ENCODE results near the gene PAK5. TPM values are rescaled to one million over a fixed set of nuclear protein-coding genes. Genes with fewer than 3 reads are reported as not detected.

The PAK5 gene
- polyA plus RNA-seq, 2 of the 4 experiments (the other 2 are of a cell fraction): 0.01 TPM; not detected in 1

GRCh38 chr20:9759392-9759791, 79.5 kb downstream of the PAK5 start:
- no peak overlapping the region for H3K4me2 ChIP-seq
- ChIA-PET CTCF (no interaction called here), POLR2A (no interaction called here)
- TF ChIP-seq USF2 (IDR thresholded peaks at IDR 0.05) (no peak), FOXS1 (CRISPR knock-in tag; IDR thresholded peaks at IDR 0.05) (no peak), ZFP36 (IDR thresholded peaks at IDR 0.05; ENCODE audit: borderline replicate concordance, partially characterized antibody) (no peak), CBX8 (IDR thresholded peaks at IDR 0.05) (no peak), JUNB (IDR thresholded peaks at IDR 0.05) (no peak), RARB (CRISPR knock-in tag; IDR thresholded peaks at IDR 0.05) (no peak), CBX2 (IDR thresholded peaks at IDR 0.05; ENCODE audit: borderline replicate concordance, low read depth) (no peak), ESRRA (IDR thresholded peaks at IDR 0.05; ENCODE audit: borderline replicate concordance, low read length) (no peak), NFE2L2 (conservative IDR thresholded peaks at IDR 0.05; ENCODE audit: low read length) (no peak), EHMT2 (IDR thresholded peaks at IDR 0.05; ENCODE audit: low read depth) (no peak), CHD2 (IDR thresholded peaks at IDR 0.05; ENCODE audit: low read length, partially characterized antibody) (no peak), HDAC2 (IDR thresholded peaks at IDR 0.05) (no peak), E2F6 (IDR thresholded peaks at IDR 0.05; ENCODE audit: borderline replicate concordance, low read depth) (no peak)
- H3K9me3 ChIP-seq: peaks cover 11% of the 10 kb centered on the region; the same call in 2 of the 3 replicates
- WGBS (ENCODE audit: missing lambda C conversion rate): 2% methylated on average over 4 of the region's 4 CpGs
- FAIRE-seq (no peak), ATAC-seq (no peak), DNase-seq (ENCODE audit: low read depth in 1 of 2, low spot score in 1 of 2) (no peak)
- H3K4me3 ChIP-seq: no peak overlapping the region
- H3K4me1 ChIP-seq: no peaks in the 10 kb centered on the region
- no peak overlapping the region for H3K27ac ChIP-seq

- no peaks in the 10 kb centered on the region for H3K4me1 ChIP-seq
- ChIA-PET POLR2A (no interaction called here), CTCF (no interaction called here)
- H3K4me2 ChIP-seq: no peak overlapping the region
- DNase-seq (ENCODE audit: low read depth in 1 of 2, low spot score in 1 of 2): no peak
- no peak overlapping the region for H3K27ac ChIP-seq
- TF ChIP-seq ZNF302 (CRISPR knock-in tag; IDR thresholded peaks at IDR 0.05) (no peak), GATA3 (IDR thresholded peaks at IDR 0.05; ENCODE audit: borderline replicate concordance) (no peak), TP53 (CRISPR knock-in tag; IDR thresholded peaks at IDR 0.05) (no peak), USF2 (IDR thresholded peaks at IDR 0.05) (no peak), SMC3 (IDR thresholded peaks at IDR 0.05) (no peak), NR3C1 (IDR thresholded peaks at IDR 0.05) (no peak), MAZ (IDR thresholded peaks at IDR 0.05; ENCODE audit: borderline replicate concordance, low read depth, low read length) (no peak), TFCP2L1 (CRISPR knock-in tag; IDR thresholded peaks at IDR 0.05) (no peak), HES2 (IDR thresholded peaks at IDR 0.05) (no peak)
- no peak overlapping the region for H3K4me3 ChIP-seq
- no peak for FAIRE-seq
- ATAC-seq: no peak
- H3K9me3 ChIP-seq: peaks cover 11% of the 10 kb centered on the region; the same call in 2 of the 3 replicates
- whole genome bisulfite sequencing (ENCODE audit: missing lambda C conversion rate): 2% methylated on average over 1 of the region's 1 CpG
Observed at GRCh38 chr20:9758752-9759151, 80.1 kb downstream of the PAK5 start.

GRCh38 chr20:9756660-9757059, 82.2 kb downstream of the PAK5 start:
- DNase-seq (ENCODE audit: low read depth in 1 of 2, low spot score in 1 of 2) (no peak), FAIRE-seq (no peak), ATAC-seq (no peak)
- H3K4me1 ChIP-seq: no peaks in the 10 kb centered on the region
- WGBS (ENCODE audit: missing lambda C conversion rate): 2% methylated on average over 3 of the region's 3 CpGs
- ChIA-PET CTCF (no interaction called here), POLR2A (no interaction called here)
- no peak overlapping the region for H3K4me3 ChIP-seq
- no peak overlapping the region for H3K27ac ChIP-seq
- TF ChIP-seq ZSCAN20 (CRISPR knock-in tag; IDR thresholded peaks at IDR 0.05): no peak
- TF ChIP-seq JUNB (IDR thresholded peaks at IDR 0.05): no peak
- no peak for TF ChIP-seq NR3C1 (IDR thresholded peaks at IDR 0.05)
- no peak for TF ChIP-seq RAD21 (conservative IDR thresholded peaks at IDR 0.05 in 1 of 2, IDR thresholded peaks at IDR 0.05 in 1 of 2)
- no peak for TF ChIP-seq ZFP36 (IDR thresholded peaks at IDR 0.05; ENCODE audit: borderline replicate concordance, partially characterized antibody)
- no peak for TF ChIP-seq RCOR1 (IDR thresholded peaks at IDR 0.05; ENCODE audit: low read depth, low read length)
- TF ChIP-seq NFE2L2 (conservative IDR thresholded peaks at IDR 0.05; ENCODE audit: low read length): no peak
- no peak for TF ChIP-seq EHMT2 (IDR thresholded peaks at IDR 0.05; ENCODE audit: low read depth)
- TF ChIP-seq FOSB (CRISPR knock-in tag; IDR thresholded peaks at IDR 0.05): no peak
- no peak for TF ChIP-seq FOSL2 (IDR thresholded peaks at IDR 0.05)
- no peak for TF ChIP-seq FOSL2 (CRISPR knock-in tag; IDR thresholded peaks at IDR 0.05)
- TF ChIP-seq HOXB13 (CRISPR knock-in tag; IDR thresholded peaks at IDR 0.05; ENCODE audit: low read depth): no peak
- no peak for TF ChIP-seq HOXB5 (CRISPR knock-in tag; IDR thresholded peaks at IDR 0.05)
- TF ChIP-seq PHF8 (IDR thresholded peaks at IDR 0.05; ENCODE audit: borderline replicate concordance, low read depth): no peak
- TF ChIP-seq ELK1 (IDR thresholded peaks at IDR 0.05; ENCODE audit: low read depth, low read length): no peak
- TF ChIP-seq ZC3H11A (IDR thresholded peaks at IDR 0.05): no peak
- TF ChIP-seq POLR2A (IDR thresholded peaks at IDR 0.05; ENCODE audit: low read length): no peak
- no peak for TF ChIP-seq ZNF302 (CRISPR knock-in tag; IDR thresholded peaks at IDR 0.05)
- no peak for TF ChIP-seq POLR2AphosphoS2 (conservative IDR thresholded peaks at IDR 0.05; ENCODE audit: low read length)
- TF ChIP-seq E2F6 (IDR thresholded peaks at IDR 0.05; ENCODE audit: borderline replicate concordance, low read depth): no peak
- peaks cover 7% of the 10 kb centered on the region; the same call in 2 of the 3 replicates for H3K9me3 ChIP-seq
- no peak overlapping the region for H3K4me2 ChIP-seq
